AG09309 (cell line): Measurements from ENCODE around the gene SLC30A1.

ENCODE experiments used
- DNase-seq: peaks from one replicate; pipeline ENCODE4 v3.0.0-alpha.2; 2010; ENCODE audit warnings: low read depth
- H3K4me3 ChIP-seq: 2 replicates; pipeline ENCODE4 v1.5.1; 2011; ENCODE audit warnings: mild to moderate bottlenecking, low read depth, low read length, moderate library complexity; ENCODE audit not compliant: control insufficient read depth
- CTCF ChIP-seq: IDR thresholded peaks from 2 replicates; pipeline ENCODE4 v1.5.1; 2011; ENCODE audit warnings: mild to moderate bottlenecking, low read depth, low read length, inconsistent platforms; ENCODE audit not compliant: insufficient read depth, control insufficient read depth; ENCODE audit errors: missing control alignments

Gene SLC30A1

GRCh38 chr1:211605034-211605433 is 26.1 kb upstream of the SLC30A1 start:
- H3K4me3 ChIP-seq = no peak overlapping the region

GRCh38 chr1:211604548-211604947 is 25.6 kb upstream of the SLC30A1 start:
- H3K4me3 ChIP-seq = no peak overlapping the region
- no peak for TF ChIP-seq CTCF

More at GRCh38 chr1:211605034-211605433, 26.1 kb upstream of the SLC30A1 start:
- no peak for DNase-seq
- no peak for TF ChIP-seq CTCF

DNA sequence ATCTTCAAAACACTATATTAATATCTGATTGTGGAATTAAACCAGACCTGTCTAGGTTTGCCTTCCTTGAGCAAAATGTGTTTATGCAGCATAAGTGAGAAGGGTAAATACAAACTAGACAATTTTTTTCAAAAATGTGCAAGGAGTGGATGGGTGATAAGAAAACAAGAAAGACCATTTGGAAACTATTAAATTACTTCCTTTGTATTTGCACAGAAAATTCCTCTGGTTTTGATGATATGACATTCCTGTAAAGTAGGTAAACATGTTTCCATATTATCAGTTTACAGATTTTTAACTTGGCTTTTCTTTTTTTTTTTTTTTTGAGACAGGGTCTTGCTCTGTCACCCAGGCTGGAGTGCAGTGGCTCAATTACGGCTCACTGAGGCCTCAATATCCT is 24.8 kb upstream of the SLC30A1 start:
- DNase-seq = no peak
- TF ChIP-seq CTCF = no peak
- no peak overlapping the region for H3K4me3 ChIP-seq

More at GRCh38 chr1:211604548-211604947, 25.6 kb upstream of the SLC30A1 start:
- no peak for DNase-seq

GRCh38 chr1:211603191-211603701 is 24.3 kb upstream of the SLC30A1 start:
- no peak for DNase-seq
- no peak for TF ChIP-seq CTCF
- H3K4me3 ChIP-seq = no peak overlapping the region

GRCh38 chr1:211601982-211602670 is 23.2 kb upstream of the SLC30A1 start:
- H3K4me3 ChIP-seq = no peak overlapping the region
- no peak for DNase-seq
- TF ChIP-seq CTCF = no peak

DNA sequence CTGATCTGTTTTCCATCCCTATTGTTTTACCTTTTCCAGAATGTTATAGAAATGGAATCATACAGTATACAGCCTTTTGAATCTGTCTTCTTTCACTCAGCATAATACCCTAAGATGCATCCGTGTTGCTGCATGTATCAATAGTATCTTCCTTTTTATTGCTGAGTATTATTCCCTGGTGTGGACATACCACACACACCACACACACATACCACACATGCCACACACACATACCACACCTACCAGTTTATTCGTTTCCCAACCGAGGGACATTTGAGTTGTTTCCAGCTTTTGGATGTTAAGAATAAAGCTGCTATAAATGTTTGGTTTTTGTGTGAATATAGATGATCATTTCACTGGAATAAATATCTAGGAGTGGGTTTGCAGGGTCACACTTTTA is 22.2 kb upstream of the SLC30A1 start:
- TF ChIP-seq CTCF = no peak
- no peak overlapping the region for H3K4me3 ChIP-seq
- no peak for DNase-seq
